Thyroid gland (tissue), 4 donors: ENCODE data around the gene PITPNC1.

Source experiments
- CTCF ChIP-seq, 6 experiments: fragments of 200-600 bp in 3 of 6; fragments of 450-650 bp in 3 of 6; sonication (generic) in 3 of 6; IDR thresholded peaks; one replicate each; pipeline ENCODE4 v1.5.1; 2016 to 2019; ENCODE audit warnings: antibody characterized with exemption in 6 of 6, mild to moderate bottlenecking in 2 of 6, inconsistent platforms in 1 of 6, moderate library complexity in 1 of 6
- POLR2A ChIP-seq, 2 donors: fragments of 450-650 bp; IDR thresholded peaks; one replicate each; pipeline ENCODE4 v1.6.1; 2017; ENCODE audit warnings: antibody characterized with exemption in 2 of 2, mild to moderate bottlenecking in 2 of 2, moderate library complexity in 1 of 2

- no peak for TF ChIP-seq CTCF (IDR thresholded peaks at IDR 0.05)
- no peak for TF ChIP-seq POLR2A (IDR thresholded peaks at IDR 0.05)
Measured at GRCh38 chr17:67466251-67466796, 89.2 kb downstream of the PITPNC1 start.
